Type B pancreatic cell (in vitro differentiated cells): ENCODE measurements around the gene TPTE. TPM values are rescaled to one million over a fixed set of nuclear protein-coding genes. Genes with fewer than 3 reads are reported as not detected.
"Not testable (repeated sequence)": the region's sequence is repeated elsewhere in the genome, so short reads cannot be mapped to it uniquely, and the experiment has no call there.

Experiments used
- DNase-seq: peaks from one replicate; pipeline ENCODE4 v3.0.0; 2021; ENCODE audit warnings: mixed read lengths; ENCODE audit not compliant: unreplicated experiment; ENCODE audit errors: extremely low spot score
- H3K27ac Mint-ChIP-seq: 2 replicates; pipeline ENCODE4 v1.8.0; 2021; ENCODE audit warnings: mild to moderate bottlenecking, mixed read lengths
- H3K27me3 Mint-ChIP-seq: 2 replicates; pipeline ENCODE4 v1.8.0; 2021; ENCODE audit warnings: mixed read lengths
- H3K36me3 Mint-ChIP-seq: 2 replicates; pipeline ENCODE4 v1.8.0; 2021; ENCODE audit warnings: mixed read lengths
- H3K4me1 Mint-ChIP-seq: one replicate; pipeline ENCODE4 v1.8.0; 2021; ENCODE audit warnings: mixed read lengths; ENCODE audit not compliant: unreplicated experiment
- H3K4me3 Mint-ChIP-seq: 2 replicates; pipeline ENCODE4 v1.8.0; 2021; ENCODE audit warnings: mild to moderate bottlenecking, mixed read lengths
- H3K9me3 Mint-ChIP-seq: 2 replicates; pipeline ENCODE4 v1.8.0; 2021; ENCODE audit warnings: mixed read lengths
- CTCF ChIP-seq: fragments of 200-600 bp; sonication (generic); conservative IDR thresholded peaks from 2 replicates; pipeline ENCODE4 v1.5.0; 2021; ENCODE audit warnings: antibody characterized with exemption, mild to moderate bottlenecking
- total RNA-seq: library from RNA; stranded (reverse); gene quantifications from 2 replicates; pipeline ENCODE4 v1.2.1, GENCODE V29; 2021; ENCODE audit warnings: low replicate concordance

Gene TPTE
- total RNA-seq, 1 donor from 2014 or later = not detected

GRCh38 chr21:10539956-10540355 lies 18.6 kb downstream of the TPTE start:
- H3K27ac Mint-ChIP-seq = no peak overlapping the region
- DNase-seq = no peak
- H3K4me1 Mint-ChIP-seq = no peaks in the 10 kb centered on the region
- H3K27me3 Mint-ChIP-seq = no peaks in the 10 kb centered on the region
- no peak overlapping the region for H3K4me3 Mint-ChIP-seq
- TF ChIP-seq CTCF = no peak
- peaks cover 5% of the 10 kb centered on the region for H3K9me3 Mint-ChIP-seq
- H3K36me3 Mint-ChIP-seq = no peaks in the 10 kb centered on the region

- H3K27me3 Mint-ChIP-seq, DNase-seq, H3K36me3 Mint-ChIP-seq, H3K27ac Mint-ChIP-seq, H3K4me3 Mint-ChIP-seq, H3K4me1 Mint-ChIP-seq: not testable (repeated sequence)
- peaks cover 16% of the 10 kb centered on the region for H3K9me3 Mint-ChIP-seq
These were observed 23.0 kb downstream of the TPTE start for GRCh38 chr21:10544376-10544775.

- H3K4me3 Mint-ChIP-seq = not testable (repeated sequence)
These were observed 26.5 kb downstream of the TPTE start for GRCh38 chr21:10547868-10548267.

GRCh38 chr21:10548331-10548954 lies 27.1 kb downstream of the TPTE start:
- not testable (repeated sequence) for H3K4me3 Mint-ChIP-seq, H3K4me1 Mint-ChIP-seq, H3K27me3 Mint-ChIP-seq, H3K36me3 Mint-ChIP-seq, H3K27ac Mint-ChIP-seq, DNase-seq
- H3K9me3 Mint-ChIP-seq = peaks cover 28% of the 10 kb centered on the region

More at GRCh38 chr21:10547868-10548267, 26.5 kb downstream of the TPTE start:
- H3K4me1 Mint-ChIP-seq, H3K27me3 Mint-ChIP-seq, H3K27ac Mint-ChIP-seq, DNase-seq, H3K36me3 Mint-ChIP-seq: not testable (repeated sequence)
- peaks cover 28% of the 10 kb centered on the region for H3K9me3 Mint-ChIP-seq

GRCh38 chr21:10570803-10571202 lies 49.4 kb downstream of the TPTE start:
- H3K27ac Mint-ChIP-seq, H3K4me1 Mint-ChIP-seq, H3K4me3 Mint-ChIP-seq, H3K9me3 Mint-ChIP-seq, DNase-seq, H3K36me3 Mint-ChIP-seq, H3K27me3 Mint-ChIP-seq: not testable (repeated sequence)

- H3K4me3 Mint-ChIP-seq, H3K4me1 Mint-ChIP-seq, DNase-seq, H3K27me3 Mint-ChIP-seq, H3K27ac Mint-ChIP-seq, H3K36me3 Mint-ChIP-seq: not testable (repeated sequence)
- peaks cover 12% of the 10 kb centered on the region for H3K9me3 Mint-ChIP-seq
These were observed 53.3 kb downstream of the TPTE start for GRCh38 chr21:10574531-10575310.

GRCh38 chr21:10575311-10575667 lies 53.9 kb downstream of the TPTE start:
- DNase-seq = no peak
- Mint-ChIP-seq H3K4me3 (no peak overlapping the region), H3K27me3 (no peaks in the 10 kb centered on the region), H3K4me1 (no peaks in the 10 kb centered on the region), H3K36me3 (no peaks in the 10 kb centered on the region), H3K27ac (no peak overlapping the region), H3K9me3 (peaks cover 12% of the 10 kb centered on the region)
- TF ChIP-seq CTCF = no peak

GRCh38 chr21:10578910-10579309 lies 57.5 kb downstream of the TPTE start:
- H3K27ac Mint-ChIP-seq, H3K4me1 Mint-ChIP-seq, H3K4me3 Mint-ChIP-seq, H3K27me3 Mint-ChIP-seq, DNase-seq, H3K36me3 Mint-ChIP-seq: not testable (repeated sequence)
- H3K9me3 Mint-ChIP-seq = peaks cover 12% of the 10 kb centered on the region

GRCh38 chr21:10589115-10589514 lies 67.7 kb downstream of the TPTE start:
- not testable (repeated sequence) for H3K4me1 Mint-ChIP-seq, H3K4me3 Mint-ChIP-seq, DNase-seq, H3K9me3 Mint-ChIP-seq, H3K27ac Mint-ChIP-seq, H3K36me3 Mint-ChIP-seq, H3K27me3 Mint-ChIP-seq

GRCh38 chr21:10607074-10607473 lies 85.7 kb downstream of the TPTE start:
- not testable (repeated sequence) for H3K36me3 Mint-ChIP-seq, H3K27ac Mint-ChIP-seq, DNase-seq

GRCh38 chr21:10614285-10614684 lies 92.9 kb downstream of the TPTE start:
- H3K4me1 Mint-ChIP-seq, H3K9me3 Mint-ChIP-seq, H3K4me3 Mint-ChIP-seq, H3K36me3 Mint-ChIP-seq, H3K27ac Mint-ChIP-seq, H3K27me3 Mint-ChIP-seq, DNase-seq: not testable (repeated sequence)

More at GRCh38 chr21:10607074-10607473, 85.7 kb downstream of the TPTE start:
- not testable (repeated sequence) for H3K4me3 Mint-ChIP-seq, H3K4me1 Mint-ChIP-seq, H3K9me3 Mint-ChIP-seq, H3K27me3 Mint-ChIP-seq

- not testable (repeated sequence) for H3K36me3 Mint-ChIP-seq, H3K4me1 Mint-ChIP-seq, H3K27ac Mint-ChIP-seq, H3K27me3 Mint-ChIP-seq, H3K9me3 Mint-ChIP-seq, H3K4me3 Mint-ChIP-seq, DNase-seq
These were observed 94.7 kb downstream of the TPTE start for GRCh38 chr21:10616061-10616460.
